ENCODE data around the gene ITPR1. TPM values are rescaled to one million over a fixed set of nuclear protein-coding genes. Genes with fewer than 3 reads are reported as not detected.

Gene ITPR1
- total and polyA plus RNA-seq, 12 donors, result 9.7 to 40.3 (median 18.8) TPM

DNA sequence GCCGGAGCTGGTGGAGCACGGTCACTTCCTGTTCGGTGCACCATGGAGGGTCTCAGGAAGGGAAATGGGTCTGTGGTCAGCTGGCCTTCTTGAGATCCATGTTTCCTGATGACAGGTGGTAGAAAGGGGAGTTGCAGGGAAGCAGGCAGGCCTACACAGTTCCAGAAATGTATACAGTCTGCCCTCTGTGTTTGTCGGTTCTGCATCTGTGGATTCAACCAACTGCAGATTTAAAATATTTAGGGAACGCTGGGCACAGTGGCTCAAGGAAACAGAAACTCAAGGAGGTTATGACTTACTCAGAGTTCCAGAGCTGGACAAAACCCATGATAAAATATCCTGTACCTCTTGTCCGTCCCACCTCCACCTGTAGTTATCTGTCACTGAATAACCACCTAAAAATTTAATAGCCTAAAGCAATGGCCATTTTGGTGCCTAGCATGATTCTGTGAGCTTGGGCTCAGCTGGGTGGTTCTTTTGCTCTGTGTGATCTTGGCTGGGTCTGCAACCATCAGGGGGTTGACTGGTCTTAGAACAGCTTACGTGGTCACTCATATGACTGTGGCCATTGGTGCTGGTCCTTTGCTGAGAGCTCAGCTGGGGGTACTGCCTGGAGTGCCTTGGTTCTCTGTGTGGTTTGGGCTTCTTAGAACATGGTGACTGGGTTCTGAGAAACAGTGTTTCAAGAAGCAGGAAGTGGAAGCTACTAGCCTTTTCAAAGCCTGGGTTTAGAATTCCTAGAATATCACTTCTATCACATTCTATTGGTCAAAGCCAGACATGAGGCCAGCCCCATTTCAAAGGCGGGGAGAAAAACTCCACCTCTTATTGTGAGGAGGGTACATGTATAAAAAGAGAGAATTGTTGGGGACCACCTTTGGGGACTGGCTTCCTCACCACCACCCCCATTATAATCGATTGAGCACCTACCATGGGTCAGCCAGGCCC is 246.4 kb downstream of the ITPR1 start:
- no peaks in the 10 kb centered on the region for H3K27me3 ChIP-seq
- 93 to 98% methylated on average over 9 of the region's 9 CpGs for WGBS, 2 donors
- TF ChIP-seq, protein P1, sequence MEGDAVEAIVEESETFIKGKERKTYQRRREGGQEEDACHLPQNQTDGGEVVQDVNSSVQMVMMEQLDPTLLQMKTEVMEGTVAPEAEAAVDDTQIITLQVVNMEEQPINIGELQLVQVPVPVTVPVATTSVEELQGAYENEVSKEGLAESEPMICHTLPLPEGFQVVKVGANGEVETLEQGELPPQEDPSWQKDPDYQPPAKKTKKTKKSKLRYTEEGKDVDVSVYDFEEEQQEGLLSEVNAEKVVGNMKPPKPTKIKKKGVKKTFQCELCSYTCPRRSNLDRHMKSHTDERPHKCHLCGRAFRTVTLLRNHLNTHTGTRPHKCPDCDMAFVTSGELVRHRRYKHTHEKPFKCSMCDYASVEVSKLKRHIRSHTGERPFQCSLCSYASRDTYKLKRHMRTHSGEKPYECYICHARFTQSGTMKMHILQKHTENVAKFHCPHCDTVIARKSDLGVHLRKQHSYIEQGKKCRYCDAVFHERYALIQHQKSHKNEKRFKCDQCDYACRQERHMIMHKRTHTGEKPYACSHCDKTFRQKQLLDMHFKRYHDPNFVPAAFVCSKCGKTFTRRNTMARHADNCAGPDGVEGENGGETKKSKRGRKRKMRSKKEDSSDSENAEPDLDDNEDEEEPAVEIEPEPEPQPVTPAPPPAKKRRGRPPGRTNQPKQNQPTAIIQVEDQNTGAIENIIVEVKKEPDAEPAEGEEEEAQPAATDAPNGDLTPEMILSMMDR (IDR thresholded peaks at IDR 0.05), result no peak
- H3K36me3 ChIP-seq, result peaks cover 0 to 34% (median 0%) of the 10 kb centered on the region in 9 donors
- intact Hi-C loops (cut with DNase I), result loop anchor here in 5 of 10 donors (2.0 to 10.0 kb wide), 6 partner anchors 88 to 248 kb away; partner anchors contain the start of gene BHLHE40 (in 1 of the 5)
- no peak for DNase-seq
- no peak for ATAC-seq
- peaks cover 0 to 9% (median 0%) of the 10 kb centered on the region in 11 donors for H3K9me3 ChIP-seq
- no peak overlapping the region for H3K4me3 ChIP-seq
- peak overlapping the region in 9 of 10 donors; percentile 61 to 97 (median 88) for H3K27ac ChIP-seq
- peaks cover 10 to 81% (median 53%) of the 10 kb centered on the region in 9 donors for H3K4me1 ChIP-seq

DNA sequence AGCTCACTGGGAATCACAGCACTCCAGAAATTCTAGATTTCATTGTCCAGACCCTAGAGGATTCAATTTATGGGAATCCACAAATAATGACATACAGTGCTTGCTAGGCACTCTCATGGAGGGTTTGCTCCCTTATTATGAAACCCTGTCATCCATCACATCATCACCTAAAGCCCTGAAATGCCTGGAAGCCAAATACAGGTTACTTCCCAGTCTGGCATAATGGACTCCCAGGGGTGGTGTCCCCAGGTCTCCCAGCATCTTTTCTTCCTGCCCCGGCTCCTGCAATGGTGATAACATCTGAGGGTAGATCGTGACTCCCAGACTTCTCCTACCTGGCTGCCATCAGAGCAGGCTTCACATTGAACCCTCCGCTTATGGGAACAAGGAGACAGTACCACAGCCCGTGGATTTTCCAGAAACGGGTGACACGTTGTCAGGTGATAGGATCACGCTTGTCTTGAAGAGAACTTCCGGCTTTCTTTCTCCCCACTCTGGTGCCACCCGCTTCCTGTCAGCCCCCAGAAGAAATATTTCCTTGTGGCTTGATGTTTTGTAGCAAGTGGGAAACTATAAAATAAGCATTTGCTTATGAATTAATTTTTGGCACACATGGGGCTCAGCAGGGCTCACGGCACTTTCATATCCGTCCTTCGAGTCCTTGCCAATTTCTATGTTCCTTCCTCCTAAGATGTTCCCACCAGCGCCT is 247.4 kb downstream of the ITPR1 start:
- H3K4me3 ChIP-seq, result no peak overlapping the region
- peak overlapping the region; percentile 61 to 97 (median 87) for H3K27ac ChIP-seq
- intact Hi-C loops (cut with DNase I), result loop anchor here in 6 of 10 donors (1.0 to 10.0 kb wide), 7 partner anchors 11 to 247 kb away; partner anchors contain the start of gene BHLHE40 (in 1 of the 6)
- H3K4me1 ChIP-seq, result peaks cover 10 to 88% (median 53%) of the 10 kb centered on the region in 9 donors
- peaks cover 0 to 9% (median 0%) of the 10 kb centered on the region in 11 donors for H3K9me3 ChIP-seq
- 55 to 62% methylated on average over 13 of the region's 13 CpGs for WGBS, 2 donors
- ATAC-seq, result peak; percentile 3 to 71 (median 54)
- peak in 1 of 2 donors; percentile 60 for DNase-seq
- TF ChIP-seq, protein P1 (IDR thresholded peaks at IDR 0.05), result no peak
- H3K27me3 ChIP-seq, result no peaks in the 10 kb centered on the region
- peaks cover 0 to 25% (median 0%) of the 10 kb centered on the region in 9 donors for H3K36me3 ChIP-seq

DNA sequence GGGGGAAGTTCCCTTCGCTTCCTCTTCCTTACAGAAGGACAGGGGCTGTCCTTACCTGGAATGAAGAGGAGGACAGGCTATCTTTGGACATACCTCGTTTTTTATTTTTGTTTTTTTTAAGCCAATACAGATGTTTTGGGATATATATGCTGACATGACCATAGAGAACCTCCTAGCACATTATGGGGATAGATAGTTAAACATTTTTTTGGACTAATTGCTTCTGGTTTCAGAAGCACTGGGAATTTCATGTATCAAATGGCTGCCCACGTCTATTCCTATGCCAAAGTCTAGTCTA is 247.9 kb downstream of the ITPR1 start:
- no peak for DNase-seq
- Histone ChIP-seq H3K27ac (peak overlapping the region; percentile 61 to 97 (median 87)), H3K27me3 (no peaks in the 10 kb centered on the region), H3K4me1 (peaks cover 10 to 93% (median 52%) of the 10 kb centered on the region in 9 donors), H3K9me3 (peaks cover 0 to 9% (median 0%) of the 10 kb centered on the region in 11 donors), H3K4me3 (no peak overlapping the region), H3K36me3 (peaks cover 0 to 27% (median 0%) of the 10 kb centered on the region in 9 donors)
- ATAC-seq, result peak in 1 of 8 donors; percentile 70
- TF ChIP-seq, protein P1 (IDR thresholded peaks at IDR 0.05), result no peak
- intact Hi-C loops (cut with DNase I), result loop anchor here in 6 of 10 donors (1.0 to 10.0 kb wide), 7 partner anchors 10 to 246 kb away; partner anchors contain the start of gene BHLHE40 (in 1 of the 6)
- 41 to 54% methylated on average over 3 of the region's 3 CpGs for WGBS, 2 donors

Measured in heart right ventricle (tissue), 16 donors.